ENCODE measurements around the gene NTM.

Gene NTM

GRCh38 chr11:132334769-132335280 lies 964.4 kb downstream of the NTM start:
- H3K4me3 ChIP-seq (ENCODE audit: low read depth, low read length): no peak overlapping the region
- DNase-seq (ENCODE audit: low read depth): no peak

DNA sequence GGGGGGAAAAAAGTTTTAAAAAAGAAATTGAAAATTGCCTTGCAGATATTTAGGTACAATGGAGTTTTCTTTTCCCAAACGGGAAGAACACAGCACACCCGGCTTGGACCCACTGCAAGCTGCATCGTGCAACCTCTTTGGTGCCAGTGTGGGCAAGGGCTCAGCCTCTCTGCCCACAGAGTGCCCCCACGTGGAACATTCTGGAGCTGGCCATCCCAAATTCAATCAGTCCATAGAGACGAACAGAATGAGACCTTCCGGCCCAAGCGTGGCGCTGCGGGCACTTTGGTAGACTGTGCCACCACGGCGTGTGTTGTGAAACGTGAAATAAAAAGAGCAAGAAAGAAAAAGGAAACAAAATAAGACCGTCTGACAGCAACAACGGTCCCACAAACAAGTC lies 964.9 kb downstream of the NTM start:
- no peak for DNase-seq (ENCODE audit: low read depth)
- H3K4me3 ChIP-seq (ENCODE audit: low read depth, low read length): no peak overlapping the region

- no peak overlapping the region for H3K4me3 ChIP-seq (ENCODE audit: low read depth, low read length)
- no peak for DNase-seq (ENCODE audit: low read depth)
Observed at GRCh38 chr11:132336781-132337535, 966.5 kb downstream of the NTM start.

DNA sequence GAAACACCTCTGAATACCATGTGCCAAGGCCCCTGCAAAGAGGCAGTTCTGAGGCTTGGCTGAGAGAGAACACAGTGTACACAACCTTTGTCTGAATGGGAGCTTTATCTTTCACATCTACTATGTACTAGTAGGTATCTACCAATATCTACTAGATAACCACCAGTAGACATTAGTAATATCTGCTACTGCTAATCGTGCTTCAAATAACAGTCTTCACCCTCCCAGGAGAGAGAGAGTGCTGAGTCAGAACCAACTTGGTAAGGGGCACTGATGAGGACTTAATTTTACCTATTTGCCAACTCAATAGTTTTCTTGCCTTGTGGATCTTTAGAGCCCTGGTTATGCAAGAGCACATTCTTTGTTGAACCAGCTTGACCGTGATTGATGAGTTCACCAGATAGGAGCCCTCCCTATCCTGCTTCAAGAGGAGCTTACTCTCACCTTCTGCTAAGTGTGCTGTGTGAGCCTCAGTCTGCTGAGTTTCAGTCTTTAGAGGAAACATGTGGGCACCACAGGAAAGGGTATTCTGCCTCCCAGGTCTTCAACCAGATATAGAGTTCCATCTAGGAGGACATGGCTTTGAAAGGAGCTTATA lies 967.5 kb downstream of the NTM start:
- no peak for DNase-seq (ENCODE audit: low read depth)
- H3K4me3 ChIP-seq (ENCODE audit: low read depth, low read length): no peak overlapping the region

DNA sequence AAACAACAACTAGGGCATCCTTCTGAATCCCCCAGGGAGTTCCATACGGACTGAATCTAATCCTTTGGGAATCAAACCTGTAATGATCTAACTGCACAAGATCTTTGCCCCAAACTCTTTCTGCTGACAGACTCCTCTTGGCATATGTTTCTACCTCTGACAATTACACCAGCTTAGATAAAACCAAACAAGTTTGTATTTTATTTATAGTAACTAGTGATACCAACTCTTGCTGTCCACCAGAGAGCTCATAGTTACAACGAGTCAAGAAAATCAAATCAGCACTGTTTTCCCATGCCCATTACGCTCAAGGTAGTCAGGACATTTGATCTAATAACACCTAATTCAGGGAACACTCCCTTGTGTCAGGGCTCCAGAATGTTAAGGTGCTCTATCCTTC lies 972.0 kb downstream of the NTM start:
- no peak overlapping the region for H3K4me3 ChIP-seq (ENCODE audit: low read depth, low read length)
- no peak for DNase-seq (ENCODE audit: low read depth)

- no peak overlapping the region for H3K4me3 ChIP-seq (ENCODE audit: low read depth, low read length)
- no peak for DNase-seq (ENCODE audit: low read depth)
Observed at GRCh38 chr11:132343445-132344175, 973.2 kb downstream of the NTM start.

- no peak for DNase-seq (ENCODE audit: low read depth)
Observed at GRCh38 chr11:132346558-132347148, 976.2 kb downstream of the NTM start.

DNA sequence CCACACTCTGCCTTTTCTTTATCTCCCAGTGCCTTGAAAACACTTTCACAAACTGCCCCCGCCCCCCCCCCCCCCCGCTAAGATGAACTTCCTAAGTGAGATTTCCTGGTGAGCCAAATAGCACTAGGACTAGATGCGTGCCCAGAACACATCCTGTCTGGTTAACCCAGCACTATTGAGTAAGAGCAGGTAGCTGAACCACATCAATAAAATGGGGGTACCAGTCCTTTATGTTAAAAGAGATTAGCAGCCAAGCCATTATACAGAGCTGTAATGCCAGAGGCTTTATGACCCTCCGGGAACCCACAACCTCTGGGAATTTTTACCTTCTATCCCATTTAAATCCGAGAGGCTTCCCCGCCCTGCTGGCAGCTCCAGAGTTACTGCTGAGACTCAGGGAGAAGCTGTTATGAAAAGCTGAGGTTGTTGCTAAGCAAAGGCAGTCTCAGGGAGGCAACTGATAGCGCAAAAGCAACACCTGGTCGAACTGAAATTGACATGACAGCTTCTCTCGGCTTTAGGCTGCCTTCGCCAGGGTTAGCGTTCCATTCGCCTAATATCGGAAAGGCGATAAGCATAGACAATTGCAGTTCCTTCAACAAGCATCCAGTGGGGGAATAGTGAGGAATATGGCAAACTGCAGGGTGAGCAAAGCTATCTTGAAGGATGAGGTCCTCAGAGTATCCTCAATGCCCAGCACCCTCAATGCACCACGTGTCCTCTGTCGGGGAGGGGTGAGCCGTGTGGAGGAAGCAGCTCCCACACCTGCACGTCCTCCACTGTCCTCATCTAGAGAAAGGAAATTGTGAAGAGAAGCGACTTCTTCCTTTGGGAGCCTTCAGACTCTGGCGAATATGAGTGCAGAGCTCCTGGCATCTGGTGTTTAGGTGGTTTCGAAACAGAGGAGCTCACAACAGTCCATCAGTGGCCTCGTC lies 977.0 kb downstream of the NTM start:
- no peak for DNase-seq (ENCODE audit: low read depth)

More at GRCh38 chr11:132346558-132347148, 976.2 kb downstream of the NTM start:
- no peak overlapping the region for H3K4me3 ChIP-seq (ENCODE audit: low read depth, low read length)

DNA sequence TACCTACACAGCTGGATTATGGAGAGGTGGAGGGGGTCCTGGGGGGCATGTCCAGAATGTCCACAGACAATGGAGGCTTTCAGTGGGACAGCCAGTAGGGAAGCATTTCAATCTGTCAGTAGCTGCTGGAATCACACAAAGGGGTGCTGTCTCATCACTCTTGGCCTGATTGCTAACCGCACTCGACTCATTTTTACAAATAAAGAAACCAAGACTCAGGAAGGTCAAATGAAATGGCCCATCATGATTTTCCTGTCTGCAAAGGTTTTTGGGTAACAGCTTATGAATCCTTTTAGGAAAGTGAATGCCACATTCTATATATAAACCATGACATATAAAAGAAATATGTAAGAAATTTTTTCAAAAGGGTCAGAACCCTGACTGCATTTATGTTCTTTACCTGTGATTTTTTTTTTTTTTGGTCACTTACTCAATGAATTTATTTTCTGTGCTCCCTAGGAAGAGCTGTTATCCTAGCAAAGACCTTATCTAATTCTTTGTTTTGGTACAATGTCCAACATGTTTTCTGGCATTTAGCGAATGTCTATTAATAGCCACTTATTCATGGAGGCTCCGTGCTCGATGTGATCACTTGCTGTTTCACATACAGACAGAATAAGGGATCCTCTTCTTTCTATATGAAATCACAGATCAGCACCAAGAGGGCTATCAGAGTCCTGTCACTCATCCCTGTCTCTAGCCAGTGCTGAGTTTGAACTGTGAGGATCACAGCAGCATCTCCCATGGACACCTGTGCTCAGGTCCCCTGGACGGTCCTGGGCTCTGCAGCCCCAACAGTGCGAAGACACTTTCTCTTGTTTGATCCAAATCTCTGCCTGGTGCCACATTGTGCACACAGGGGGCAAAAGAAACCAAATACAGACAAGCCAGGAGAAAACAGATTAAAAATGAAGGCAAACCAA lies 979.7 kb downstream of the NTM start:
- no peak for DNase-seq (ENCODE audit: low read depth)

More for the DNA sequence above, 977.0 kb downstream of the NTM start:
- no peak overlapping the region for H3K4me3 ChIP-seq (ENCODE audit: low read depth, low read length)

DNA sequence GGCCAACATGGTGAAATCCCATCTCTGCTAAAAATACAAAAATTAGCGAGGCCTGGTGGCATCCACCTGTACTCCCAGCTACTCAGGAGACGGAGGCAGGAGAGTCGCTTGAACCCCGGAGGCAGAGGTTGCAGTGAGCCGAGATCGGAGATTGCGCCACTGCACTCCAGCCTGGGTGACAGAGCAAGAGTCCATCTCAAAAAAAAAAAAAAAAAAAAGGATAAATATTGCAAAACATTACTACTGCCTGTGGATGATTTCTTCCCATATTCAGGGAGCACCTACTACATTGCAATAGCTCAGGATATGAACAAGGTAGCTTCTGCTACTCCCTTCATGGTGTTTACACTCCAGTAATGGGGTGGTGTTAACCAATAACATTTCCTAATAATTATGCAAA lies 980.6 kb downstream of the NTM start:
- no peak for DNase-seq (ENCODE audit: low read depth)
- no peak overlapping the region for H3K4me3 ChIP-seq (ENCODE audit: low read depth, low read length)

More for the DNA sequence above, 979.7 kb downstream of the NTM start:
- H3K4me3 ChIP-seq (ENCODE audit: low read depth, low read length): no peak overlapping the region

DNA sequence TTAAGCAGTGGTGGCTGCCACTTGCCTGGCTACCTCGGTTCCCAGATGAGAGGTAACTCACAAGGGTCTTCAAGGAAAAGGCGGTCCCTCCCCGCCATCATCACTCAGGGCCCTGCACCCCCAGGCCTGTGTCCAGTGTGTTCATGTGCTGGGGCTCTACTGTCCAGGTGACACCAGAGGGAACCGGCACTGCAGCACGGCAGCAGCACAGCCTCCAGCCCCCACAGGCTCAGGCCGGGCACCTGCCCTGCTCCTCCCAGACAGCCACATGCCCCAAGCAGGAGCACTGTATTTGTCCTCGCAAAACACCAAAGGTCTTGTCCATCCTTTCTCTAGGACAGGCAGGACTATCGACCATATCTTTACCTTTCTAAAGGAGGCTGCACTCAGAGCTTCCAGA lies 982.1 kb downstream of the NTM start:
- DNase-seq (ENCODE audit: low read depth): no peak
- no peak overlapping the region for H3K4me3 ChIP-seq (ENCODE audit: low read depth, low read length)

- no peak overlapping the region for H3K4me3 ChIP-seq (ENCODE audit: low read depth, low read length)
- DNase-seq (ENCODE audit: low read depth): no peak
Observed at GRCh38 chr11:132353255-132353654, 982.8 kb downstream of the NTM start.

- no peak for DNase-seq (ENCODE audit: low read depth)
Observed at GRCh38 chr11:132357811-132358572, 987.6 kb downstream of the NTM start.

GRCh38 chr11:132358573-132358953 lies 988.1 kb downstream of the NTM start:
- DNase-seq (ENCODE audit: low read depth): no peak

More at GRCh38 chr11:132357811-132358572, 987.6 kb downstream of the NTM start:
- no peak overlapping the region for H3K4me3 ChIP-seq (ENCODE audit: low read depth, low read length)

DNA sequence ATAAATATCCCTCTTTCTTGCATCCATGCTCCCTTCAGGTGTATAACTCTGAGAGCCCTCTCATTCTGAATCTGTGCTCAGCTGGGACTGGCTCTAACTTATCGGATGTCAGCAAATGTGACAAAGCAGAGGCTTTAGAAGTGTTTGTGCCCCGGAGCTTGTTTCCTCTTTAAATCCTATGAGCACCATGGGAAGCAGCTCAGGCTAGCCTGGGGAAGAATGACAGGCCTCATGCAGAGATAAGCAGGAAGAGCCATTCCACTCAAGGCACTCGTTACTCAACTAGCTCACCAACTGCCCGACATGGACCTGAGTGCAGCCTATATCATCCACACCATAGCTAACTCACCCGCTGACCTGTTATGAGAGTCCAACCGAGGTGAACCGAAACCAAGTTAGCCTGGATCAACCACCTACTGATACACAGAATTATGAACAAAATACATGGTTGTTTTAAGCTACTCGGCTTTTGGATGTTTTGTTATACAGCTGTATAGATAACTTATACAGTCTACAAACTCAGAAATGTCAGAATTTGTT lies 990.7 kb downstream of the NTM start:
- no peak for DNase-seq (ENCODE audit: low read depth)
- H3K4me3 ChIP-seq (ENCODE audit: low read depth, low read length): no peak overlapping the region

More at GRCh38 chr11:132358573-132358953, 988.1 kb downstream of the NTM start:
- H3K4me3 ChIP-seq (ENCODE audit: low read depth, low read length): no peak overlapping the region

- DNase-seq (ENCODE audit: low read depth): no peak
- no peak overlapping the region for H3K4me3 ChIP-seq (ENCODE audit: low read depth, low read length)
Observed at GRCh38 chr11:132365650-132366049, 995.2 kb downstream of the NTM start.

- H3K4me3 ChIP-seq (ENCODE audit: low read depth, low read length): no peak overlapping the region
- no peak for DNase-seq (ENCODE audit: low read depth)
Observed at GRCh38 chr11:132367293-132367692, 996.9 kb downstream of the NTM start.

Measured in skeletal muscle cell (primary cell).